ENCODE measurements around the gene TMEM181.

DNA sequence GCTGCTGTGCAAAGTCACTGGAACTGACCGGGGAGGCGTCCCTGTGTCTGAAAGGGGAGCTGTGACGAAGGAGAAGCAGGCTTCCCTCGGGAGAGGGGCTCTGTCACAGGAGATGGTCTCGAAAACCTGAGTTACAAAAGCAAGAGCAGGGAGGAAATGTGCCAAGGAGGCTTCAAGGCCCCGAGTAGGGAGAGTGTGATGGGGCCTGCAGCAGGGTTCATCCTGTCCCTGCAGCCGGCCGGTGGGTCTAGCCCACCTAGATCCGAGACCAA is 68.0 kb downstream of the TMEM181 start:
- TF ChIP-seq, protein P1, sequence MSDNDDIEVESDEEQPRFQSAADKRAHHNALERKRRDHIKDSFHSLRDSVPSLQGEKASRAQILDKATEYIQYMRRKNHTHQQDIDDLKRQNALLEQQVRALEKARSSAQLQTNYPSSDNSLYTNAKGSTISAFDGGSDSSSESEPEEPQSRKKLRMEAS (IDR thresholded peaks at IDR 0.05; ENCODE audit: low read depth) = no peak
- TF ChIP-seq, protein P2, sequence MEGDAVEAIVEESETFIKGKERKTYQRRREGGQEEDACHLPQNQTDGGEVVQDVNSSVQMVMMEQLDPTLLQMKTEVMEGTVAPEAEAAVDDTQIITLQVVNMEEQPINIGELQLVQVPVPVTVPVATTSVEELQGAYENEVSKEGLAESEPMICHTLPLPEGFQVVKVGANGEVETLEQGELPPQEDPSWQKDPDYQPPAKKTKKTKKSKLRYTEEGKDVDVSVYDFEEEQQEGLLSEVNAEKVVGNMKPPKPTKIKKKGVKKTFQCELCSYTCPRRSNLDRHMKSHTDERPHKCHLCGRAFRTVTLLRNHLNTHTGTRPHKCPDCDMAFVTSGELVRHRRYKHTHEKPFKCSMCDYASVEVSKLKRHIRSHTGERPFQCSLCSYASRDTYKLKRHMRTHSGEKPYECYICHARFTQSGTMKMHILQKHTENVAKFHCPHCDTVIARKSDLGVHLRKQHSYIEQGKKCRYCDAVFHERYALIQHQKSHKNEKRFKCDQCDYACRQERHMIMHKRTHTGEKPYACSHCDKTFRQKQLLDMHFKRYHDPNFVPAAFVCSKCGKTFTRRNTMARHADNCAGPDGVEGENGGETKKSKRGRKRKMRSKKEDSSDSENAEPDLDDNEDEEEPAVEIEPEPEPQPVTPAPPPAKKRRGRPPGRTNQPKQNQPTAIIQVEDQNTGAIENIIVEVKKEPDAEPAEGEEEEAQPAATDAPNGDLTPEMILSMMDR (IDR thresholded peaks at IDR 0.05) = no peak
- TF ChIP-seq SIN3A (IDR thresholded peaks at IDR 0.05; ENCODE audit: borderline replicate concordance, low read depth, low read length) = no peak
- TF ChIP-seq, protein P3, sequence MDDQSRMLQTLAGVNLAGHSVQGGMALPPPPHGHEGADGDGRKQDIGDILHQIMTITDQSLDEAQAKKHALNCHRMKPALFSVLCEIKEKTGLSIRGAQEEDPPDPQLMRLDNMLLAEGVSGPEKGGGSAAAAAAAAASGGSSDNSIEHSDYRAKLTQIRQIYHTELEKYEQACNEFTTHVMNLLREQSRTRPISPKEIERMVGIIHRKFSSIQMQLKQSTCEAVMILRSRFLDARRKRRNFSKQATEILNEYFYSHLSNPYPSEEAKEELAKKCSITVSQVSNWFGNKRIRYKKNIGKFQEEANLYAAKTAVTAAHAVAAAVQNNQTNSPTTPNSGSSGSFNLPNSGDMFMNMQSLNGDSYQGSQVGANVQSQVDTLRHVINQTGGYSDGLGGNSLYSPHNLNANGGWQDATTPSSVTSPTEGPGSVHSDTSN (IDR thresholded peaks at IDR 0.05) = no peak
- TF ChIP-seq, protein P4, sequence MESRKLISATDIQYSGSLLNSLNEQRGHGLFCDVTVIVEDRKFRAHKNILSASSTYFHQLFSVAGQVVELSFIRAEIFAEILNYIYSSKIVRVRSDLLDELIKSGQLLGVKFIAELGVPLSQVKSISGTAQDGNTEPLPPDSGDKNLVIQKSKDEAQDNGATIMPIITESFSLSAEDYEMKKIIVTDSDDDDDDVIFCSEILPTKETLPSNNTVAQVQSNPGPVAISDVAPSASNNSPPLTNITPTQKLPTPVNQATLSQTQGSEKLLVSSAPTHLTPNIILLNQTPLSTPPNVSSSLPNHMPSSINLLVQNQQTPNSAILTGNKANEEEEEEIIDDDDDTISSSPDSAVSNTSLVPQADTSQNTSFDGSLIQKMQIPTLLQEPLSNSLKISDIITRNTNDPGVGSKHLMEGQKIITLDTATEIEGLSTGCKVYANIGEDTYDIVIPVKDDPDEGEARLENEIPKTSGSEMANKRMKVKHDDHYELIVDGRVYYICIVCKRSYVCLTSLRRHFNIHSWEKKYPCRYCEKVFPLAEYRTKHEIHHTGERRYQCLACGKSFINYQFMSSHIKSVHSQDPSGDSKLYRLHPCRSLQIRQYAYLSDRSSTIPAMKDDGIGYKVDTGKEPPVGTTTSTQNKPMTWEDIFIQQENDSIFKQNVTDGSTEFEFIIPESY (IDR thresholded peaks at IDR 0.05; ENCODE audit: borderline replicate concordance, low read depth) = no peak
- no peak for TF ChIP-seq GABPA (IDR thresholded peaks at IDR 0.05; ENCODE audit: low read depth)
- TF ChIP-seq TCF12 (IDR thresholded peaks at IDR 0.05) = no peak
- TF ChIP-seq RCOR1 (IDR thresholded peaks at IDR 0.05; ENCODE audit: low read length) = no peak
- TF ChIP-seq RAD21 (IDR thresholded peaks at IDR 0.05; ENCODE audit: low read length) = no peak
- no peak for TF ChIP-seq FOXM1 (IDR thresholded peaks at IDR 0.05; ENCODE audit: low read depth)
- no peak for TF ChIP-seq POLR2AphosphoS5 (IDR thresholded peaks at IDR 0.05; ENCODE audit: low read depth, low read length)
- TF ChIP-seq, protein P5, sequence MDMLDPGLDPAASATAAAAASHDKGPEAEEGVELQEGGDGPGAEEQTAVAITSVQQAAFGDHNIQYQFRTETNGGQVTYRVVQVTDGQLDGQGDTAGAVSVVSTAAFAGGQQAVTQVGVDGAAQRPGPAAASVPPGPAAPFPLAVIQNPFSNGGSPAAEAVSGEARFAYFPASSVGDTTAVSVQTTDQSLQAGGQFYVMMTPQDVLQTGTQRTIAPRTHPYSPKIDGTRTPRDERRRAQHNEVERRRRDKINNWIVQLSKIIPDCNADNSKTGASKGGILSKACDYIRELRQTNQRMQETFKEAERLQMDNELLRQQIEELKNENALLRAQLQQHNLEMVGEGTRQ (IDR thresholded peaks at IDR 0.05; ENCODE audit: borderline replicate concordance, low read depth, low read length) = no peak
- TF ChIP-seq CHD2 (IDR thresholded peaks at IDR 0.05; ENCODE audit: low read length, partially characterized antibody) = no peak
